CD4-positive, alpha-beta memory T cell (primary cell): ENCODE measurements around the gene AKT1S1. TPM values are rescaled to one million over a fixed set of nuclear protein-coding genes. Genes with fewer than 3 reads are reported as not detected.

Experiments used
- CTCF ChIA-PET: fragments of 350-600 bp; sonication (Branson Sonifier 250); formaldehyde crosslinking; loops from one replicate; lab custom pipeline; 2021; ENCODE audit warnings: inconsistent platforms; ENCODE audit not compliant: partially characterized antibody; lab: Charles Lee
- POLR2A ChIA-PET: fragments of 350-600 bp; sonication (Branson Sonifier 250); formaldehyde crosslinking; loops from one replicate; lab custom pipeline; 2021; ENCODE audit not compliant: partially characterized antibody; lab: Charles Lee
- DNase-seq, 5 donors: peaks; one replicate each; pipeline versions ENCODE4 v3.0.0 to v3.0.0-alpha.2; 2020 to 2022; ENCODE audit warnings: mixed read lengths in 1 of 5
- H3K27ac ChIP-seq: one replicate; pipeline ENCODE4 v1.7.0; 2013; ENCODE audit warnings: low read depth, low read length
- H3K27me3 ChIP-seq: 2 replicates; pipeline ENCODE4 v1.7.0; 2013; ENCODE audit warnings: mild to moderate bottlenecking, low read length, moderate library complexity; ENCODE audit not compliant: insufficient read depth
- H3K36me3 ChIP-seq: 2 replicates; pipeline ENCODE4 v1.7.0; 2013; ENCODE audit warnings: mild to moderate bottlenecking, low read length, moderate library complexity; ENCODE audit not compliant: insufficient read depth
- H3K4me1 ChIP-seq: 2 replicates; pipeline ENCODE4 v1.7.0; 2013; ENCODE audit warnings: mild to moderate bottlenecking, low read length, moderate library complexity; ENCODE audit not compliant: insufficient read depth
- H3K4me3 ChIP-seq, 2 donors: one replicate each; pipeline ENCODE4 v1.7.0; 2013; ENCODE audit warnings: low read length in 2 of 2, mild to moderate bottlenecking in 1 of 2
- H3K9me3 ChIP-seq, 2 donors: one replicate each; pipeline ENCODE4 v1.7.0; 2013; ENCODE audit warnings: low read length in 2 of 2, control low read depth in 1 of 2; ENCODE audit not compliant: control insufficient read depth in 1 of 2
- H3K27ac Mint-ChIP-seq, 7 donors: one replicate each; pipeline ENCODE4 v1.8.0; 2020 to 2021; ENCODE audit warnings: mixed read lengths in 7 of 7, mild to moderate bottlenecking in 6 of 7, inconsistent platforms in 3 of 7, moderate library complexity in 3 of 7
- H3K27me3 Mint-ChIP-seq, 2 donors: one replicate each; pipeline ENCODE4 v1.8.0; 2020 to 2021; ENCODE audit warnings: mixed read lengths in 2 of 2
- H3K36me3 Mint-ChIP-seq, 2 donors: one replicate each; pipeline ENCODE4 v1.8.0; 2020 to 2021; ENCODE audit warnings: mixed read lengths in 2 of 2, inconsistent platforms in 1 of 2, mild to moderate bottlenecking in 1 of 2
- H3K4me1 Mint-ChIP-seq, 4 donors: one replicate each; pipeline ENCODE4 v1.8.0; 2020 to 2021; ENCODE audit warnings: mixed read lengths in 4 of 4, mild to moderate bottlenecking in 1 of 4
- H3K4me3 Mint-ChIP-seq, 8 donors: one replicate each; pipeline ENCODE4 v1.8.0; 2020 to 2021; ENCODE audit warnings: mixed read lengths in 8 of 8, mild to moderate bottlenecking in 7 of 8, moderate library complexity in 6 of 8, inconsistent platforms in 3 of 8
- H3K9me3 Mint-ChIP-seq, 8 donors: one replicate each; pipeline ENCODE4 v1.8.0; 2020 to 2021; ENCODE audit warnings: mixed read lengths in 8 of 8, mild to moderate bottlenecking in 5 of 8, inconsistent platforms in 3 of 8, moderate library complexity in 1 of 8
- intact Hi-C: fragments of 100-400 bp; cut with micrococcal nuclease; formaldehyde crosslinking; loops from one replicate; pipeline ENCODE4 v1.15.1; 2023
- polyA plus RNA-seq, 2 donors: library from polyadenylated mRNA; unstranded; fragments of 300-500 nt; fragmentation: Illumina TruSeq; gene quantifications; one replicate each; pipeline ENCODE4 v1.2.3, GENCODE V29; 2021
- total RNA-seq, 2 experiments: library from RNA; stranded (reverse); gene quantifications; one replicate each; pipeline ENCODE4 v1.2.3, GENCODE V29; 2021

Gene AKT1S1
- total and polyA plus RNA-seq, 4 experiments from 2014 or later, result 2.5 to 20.2 (median 12.2) TPM

DNA sequence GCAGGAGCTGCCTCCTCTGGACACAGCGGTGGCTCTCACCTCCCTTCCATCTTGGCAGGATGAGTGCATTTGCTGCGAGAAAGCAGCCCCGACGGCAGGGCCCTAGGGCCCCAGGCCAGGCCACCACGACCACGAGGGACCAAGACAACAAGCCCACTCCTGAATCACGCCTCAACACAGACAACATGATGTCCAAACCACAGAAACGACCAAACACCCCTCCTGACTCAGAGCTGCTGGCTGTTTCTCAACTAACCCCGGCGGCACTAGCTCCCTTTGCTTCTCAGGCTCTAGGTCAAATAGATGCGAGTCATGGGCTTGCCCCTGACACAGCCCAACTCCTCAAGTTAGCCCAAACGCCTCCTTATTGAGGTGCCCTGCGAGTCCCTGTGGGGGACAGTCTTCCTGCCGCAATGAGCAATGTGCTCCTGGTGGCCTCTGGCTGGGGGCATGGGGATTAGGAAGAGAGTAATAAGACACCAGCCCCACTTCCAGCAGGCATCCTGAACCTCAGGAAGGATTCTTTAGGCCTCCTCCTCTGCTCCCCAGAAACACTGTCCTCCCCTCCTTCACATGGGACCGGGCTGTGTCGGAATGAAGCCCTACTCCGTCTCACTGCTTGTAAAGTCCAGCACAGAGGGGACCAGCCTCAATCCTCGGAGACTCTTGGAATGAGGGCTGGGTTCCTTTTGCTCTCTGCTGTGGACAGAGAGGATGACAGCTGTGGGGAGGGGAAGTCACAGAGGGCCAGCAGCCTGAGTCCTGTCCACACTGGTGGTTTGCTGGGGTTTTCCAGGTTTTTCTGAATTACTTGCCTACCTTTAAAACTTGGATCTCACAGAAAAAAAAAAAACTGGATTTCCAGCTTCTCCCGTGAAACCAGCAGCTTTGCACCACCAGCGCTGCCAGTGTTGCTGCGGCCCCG, 45.0 kb upstream of the AKT1S1 start:
- Mint-ChIP-seq H3K9me3 (no peaks in the 10 kb centered on the region), H3K27ac (peak overlapping the region in 5 of 7 donors; percentile 13 to 87 (median 56)), H3K4me3 (peak overlapping the region in 1 of 8 donors; percentile 8), H3K36me3 (peaks cover 25 to 47% of the 10 kb centered on the region in 2 donors), H3K4me1 (peaks cover 17 to 62% (median 33%) of the 10 kb centered on the region in 4 donors), H3K27me3 (no peaks in the 10 kb centered on the region)
- Histone ChIP-seq H3K9me3 (no peaks in the 10 kb centered on the region), H3K27ac (no peak overlapping the region), H3K4me1 (peaks cover 21% of the 10 kb centered on the region), H3K36me3 (peaks cover 40% of the 10 kb centered on the region), H3K27me3 (no peaks in the 10 kb centered on the region), H3K4me3 (no peak overlapping the region)
- DNase-seq, result no peak
- POLR2A ChIA-PET, result no interaction called here
- intact Hi-C loops, result no loop called here
- CTCF ChIA-PET, result no interaction called here

GRCh38 chr19:49920624-49921363, 43.6 kb upstream of the AKT1S1 start:
- Histone ChIP-seq H3K27me3 (no peaks in the 10 kb centered on the region), H3K36me3 (peaks cover 36% of the 10 kb centered on the region), H3K4me3 (no peak overlapping the region), H3K27ac (no peak overlapping the region), H3K4me1 (peaks cover 14% of the 10 kb centered on the region), H3K9me3 (no peaks in the 10 kb centered on the region)
- H3K4me3 Mint-ChIP-seq, result no peak overlapping the region
- H3K4me1 Mint-ChIP-seq, result peaks cover 16 to 62% (median 30%) of the 10 kb centered on the region in 4 donors
- H3K9me3 Mint-ChIP-seq, result no peaks in the 10 kb centered on the region
- peaks cover 26 to 50% of the 10 kb centered on the region in 2 donors for H3K36me3 Mint-ChIP-seq
- CTCF ChIA-PET, result no interaction called here
- H3K27ac Mint-ChIP-seq, result peak overlapping the region in 6 of 7 donors; percentile 37 to 92 (median 68)
- DNase-seq, result no peak
- POLR2A ChIA-PET, result interaction anchor here (3.6 kb wide), 1 partner anchor 8 kb away, joined by 14 read pairs; the partner anchor contains the start of genes ATF5 and NUP62
- intact Hi-C loops, result no loop called here
- no peaks in the 10 kb centered on the region for H3K27me3 Mint-ChIP-seq

GRCh38 chr19:49918089-49918488, 40.9 kb upstream of the AKT1S1 start:
- peaks cover 13 to 64% (median 36%) of the 10 kb centered on the region in 4 donors for H3K4me1 Mint-ChIP-seq
- Histone ChIP-seq H3K9me3 (no peaks in the 10 kb centered on the region), H3K27me3 (no peaks in the 10 kb centered on the region), H3K4me1 (peaks cover 6% of the 10 kb centered on the region), H3K36me3 (peaks cover 34% of the 10 kb centered on the region), H3K27ac (no peak overlapping the region), H3K4me3 (no peak overlapping the region)
- CTCF ChIA-PET, result no interaction called here
- no peak overlapping the region for H3K4me3 Mint-ChIP-seq
- H3K27me3 Mint-ChIP-seq, result no peaks in the 10 kb centered on the region
- peaks cover 36 to 64% of the 10 kb centered on the region in 2 donors for H3K36me3 Mint-ChIP-seq
- POLR2A ChIA-PET, result interaction anchor here (1.1 to 3.6 kb wide), 2 partner anchors 11 to 21 kb away, joined by 3 to 14 read pairs; partner anchors contain the start of genes ATF5, IL4I1 and NUP62
- intact Hi-C loops, result no loop called here
- no peaks in the 10 kb centered on the region for H3K9me3 Mint-ChIP-seq
- H3K27ac Mint-ChIP-seq, result peak overlapping the region in 2 of 7 donors; percentile 12 to 19
- DNase-seq, result no peak

DNA sequence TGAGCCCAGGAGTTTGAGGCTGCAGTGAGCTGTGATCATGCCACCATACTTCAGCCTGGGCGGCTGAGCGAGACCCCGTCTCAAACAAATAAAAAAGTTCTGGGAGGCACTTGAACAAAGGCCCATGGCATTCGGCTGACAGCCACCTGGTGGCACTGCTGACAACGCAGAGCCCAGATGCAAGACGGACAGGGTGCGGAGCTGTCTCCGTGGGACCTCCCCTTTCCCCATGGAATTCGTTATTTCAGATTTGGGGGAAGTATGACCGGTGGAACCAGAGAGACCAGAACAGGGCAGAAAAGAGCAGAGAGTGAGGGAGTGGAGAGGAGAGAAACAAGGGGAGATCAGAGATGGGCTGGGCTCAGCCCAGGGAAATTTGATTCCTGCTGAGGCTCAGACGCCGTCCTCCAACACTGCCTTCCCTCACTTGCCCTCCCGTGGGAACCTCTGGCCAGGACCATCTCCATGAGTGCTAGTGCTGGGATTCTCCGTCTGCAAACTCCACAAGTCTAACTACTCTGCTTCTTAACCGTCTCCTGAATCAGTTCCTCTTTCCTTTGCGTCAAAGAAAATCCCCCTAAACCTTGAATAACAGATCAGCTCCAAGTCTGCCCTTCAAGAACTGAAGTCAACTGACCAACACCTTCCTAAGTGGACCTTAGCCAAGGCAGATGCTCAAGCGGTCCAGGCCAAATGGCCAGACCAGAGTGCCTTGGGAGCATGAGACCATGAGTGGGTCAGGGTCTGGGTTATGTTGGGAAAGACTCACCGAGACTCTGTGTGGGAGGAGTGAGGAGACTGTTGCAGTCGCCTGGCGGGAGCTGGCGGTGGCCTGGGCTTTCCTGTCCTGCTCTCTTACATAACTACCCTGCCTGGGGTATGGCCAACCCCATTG, 39.9 kb upstream of the AKT1S1 start:
- Histone ChIP-seq H3K27ac (no peak overlapping the region), H3K9me3 (no peaks in the 10 kb centered on the region), H3K4me3 (no peak overlapping the region), H3K27me3 (no peaks in the 10 kb centered on the region), H3K36me3 (peaks cover 34% of the 10 kb centered on the region), H3K4me1 (peaks cover 6% of the 10 kb centered on the region)
- H3K27ac Mint-ChIP-seq, result peak overlapping the region in 4 of 7 donors; percentile 24 to 76 (median 34)
- H3K4me1 Mint-ChIP-seq, result peaks cover 12 to 65% (median 36%) of the 10 kb centered on the region in 4 donors
- CTCF ChIA-PET, result no interaction called here
- H3K36me3 Mint-ChIP-seq, result peaks cover 41 to 67% of the 10 kb centered on the region in 2 donors
- intact Hi-C loops, result no loop called here
- POLR2A ChIA-PET, result interaction anchor here (1.1 to 3.6 kb wide), 2 partner anchors 12 to 20 kb away, joined by 3 to 14 read pairs; partner anchors contain the start of genes ATF5, IL4I1 and NUP62
- no peaks in the 10 kb centered on the region for H3K9me3 Mint-ChIP-seq
- no peak for DNase-seq
- no peaks in the 10 kb centered on the region for H3K27me3 Mint-ChIP-seq
- no peak overlapping the region for H3K4me3 Mint-ChIP-seq

- Histone ChIP-seq H3K27me3 (no peaks in the 10 kb centered on the region), H3K4me3 (no peak overlapping the region), H3K36me3 (peaks cover 30% of the 10 kb centered on the region), H3K4me1 (peaks cover 20% of the 10 kb centered on the region), H3K27ac (no peak overlapping the region), H3K9me3 (no peaks in the 10 kb centered on the region)
- no peak for DNase-seq
- no peak overlapping the region for H3K4me3 Mint-ChIP-seq
- peaks cover 18 to 64% (median 35%) of the 10 kb centered on the region in 4 donors for H3K4me1 Mint-ChIP-seq
- CTCF ChIA-PET, result no interaction called here
- H3K27ac Mint-ChIP-seq, result peak overlapping the region; percentile 6 to 88 (median 71)
- intact Hi-C loops, result no loop called here
- H3K9me3 Mint-ChIP-seq, result no peaks in the 10 kb centered on the region
- POLR2A ChIA-PET, result no interaction called here
- peaks cover 40 to 62% of the 10 kb centered on the region in 2 donors for H3K36me3 Mint-ChIP-seq
- no peaks in the 10 kb centered on the region for H3K27me3 Mint-ChIP-seq
Measured at GRCh38 chr19:49915271-49915670, 38.1 kb upstream of the AKT1S1 start.

DNA sequence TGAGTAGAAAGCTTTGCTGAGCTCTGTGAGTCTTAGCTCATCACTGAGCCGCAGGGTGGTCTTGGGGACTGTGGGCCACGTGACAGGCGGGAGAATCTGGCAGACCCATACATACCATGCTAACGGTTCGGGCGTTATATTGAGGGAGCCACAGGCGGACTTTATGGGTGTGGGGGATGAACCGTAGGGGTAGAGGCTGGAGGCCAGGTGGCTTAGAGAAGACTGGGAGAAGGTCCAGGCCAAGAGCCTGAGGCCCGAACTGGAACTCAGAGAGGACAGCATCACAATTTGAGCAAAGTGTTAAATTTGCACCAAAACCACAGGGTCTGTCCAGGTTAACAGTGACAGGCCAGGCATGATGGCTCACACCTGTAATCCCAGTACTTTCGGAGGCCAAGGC, 36.6 kb upstream of the AKT1S1 start:
- no peaks in the 10 kb centered on the region for H3K9me3 ChIP-seq
- H3K27me3 Mint-ChIP-seq, result no peaks in the 10 kb centered on the region
- H3K9me3 Mint-ChIP-seq, result no peaks in the 10 kb centered on the region
- H3K4me1 ChIP-seq, result peaks cover 20% of the 10 kb centered on the region
- POLR2A ChIA-PET, result interaction anchor here (0.8 to 1.2 kb wide), 2 partner anchors 11 to 44 kb away, joined by 3 read pairs; no protein-coding TSS in a partner anchor
- H3K4me1 Mint-ChIP-seq, result peaks cover 16 to 59% (median 36%) of the 10 kb centered on the region in 4 donors
- CTCF ChIA-PET, result interaction anchor here (1.9 kb wide), 1 partner anchor 23 kb away, joined by 4 read pairs; no protein-coding TSS in a partner anchor
- H3K27ac ChIP-seq, result no peak overlapping the region
- H3K4me3 Mint-ChIP-seq, result no peak overlapping the region
- H3K36me3 ChIP-seq, result peaks cover 30% of the 10 kb centered on the region
- peak overlapping the region in 5 of 7 donors; percentile 15 to 63 (median 31) for H3K27ac Mint-ChIP-seq
- no peak overlapping the region for H3K4me3 ChIP-seq
- intact Hi-C loops, result no loop called here
- H3K36me3 Mint-ChIP-seq, result peaks cover 40 to 62% of the 10 kb centered on the region in 2 donors
- no peak for DNase-seq
- no peaks in the 10 kb centered on the region for H3K27me3 ChIP-seq
